Activated CD4-positive, CD25-positive, alpha-beta regulatory T cell treated with anti-CD3 and anti-CD28 coated beads, Interleukin-2, amount 50 U/mL, for 16 hours (primary cell): ENCODE results near the gene MTURN.

Source experiments
- DNase-seq: peaks from one replicate; pipeline ENCODE4 v3.0.0-alpha.2; 2020; ENCODE audit warnings: low read depth, low spot score

The MTURN gene

DNA sequence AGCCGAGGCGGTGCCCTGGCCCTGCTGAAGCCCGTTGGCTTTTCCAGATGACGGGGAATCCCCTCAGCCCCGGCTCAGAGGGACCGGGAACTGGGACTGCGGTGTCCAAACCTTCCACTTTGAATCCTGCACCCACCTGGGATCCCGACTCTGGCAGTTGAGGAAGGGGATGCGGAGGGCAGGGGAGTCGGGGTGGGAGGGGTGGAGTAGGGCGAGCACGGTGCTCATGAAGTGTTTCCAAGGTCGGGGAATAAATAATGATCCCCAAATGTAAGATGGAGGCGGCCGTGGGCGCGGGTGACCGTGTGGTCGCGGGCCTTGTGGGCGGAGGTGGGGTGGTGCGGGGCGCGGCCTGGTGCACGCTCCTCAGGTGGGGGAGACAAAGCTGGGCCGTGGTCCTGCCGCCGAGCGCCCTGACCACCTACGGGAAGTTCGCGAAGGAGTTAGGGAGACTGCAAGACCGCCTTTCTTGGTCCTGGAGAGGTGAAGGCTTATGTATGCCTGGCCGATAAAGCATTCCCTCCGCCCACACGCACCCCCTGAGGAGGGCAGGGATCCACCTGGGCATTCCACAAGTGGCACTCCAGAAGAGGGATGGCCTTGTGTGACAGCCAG, 1.4 kb downstream of the MTURN start:
- no peak for DNase-seq

DNA sequence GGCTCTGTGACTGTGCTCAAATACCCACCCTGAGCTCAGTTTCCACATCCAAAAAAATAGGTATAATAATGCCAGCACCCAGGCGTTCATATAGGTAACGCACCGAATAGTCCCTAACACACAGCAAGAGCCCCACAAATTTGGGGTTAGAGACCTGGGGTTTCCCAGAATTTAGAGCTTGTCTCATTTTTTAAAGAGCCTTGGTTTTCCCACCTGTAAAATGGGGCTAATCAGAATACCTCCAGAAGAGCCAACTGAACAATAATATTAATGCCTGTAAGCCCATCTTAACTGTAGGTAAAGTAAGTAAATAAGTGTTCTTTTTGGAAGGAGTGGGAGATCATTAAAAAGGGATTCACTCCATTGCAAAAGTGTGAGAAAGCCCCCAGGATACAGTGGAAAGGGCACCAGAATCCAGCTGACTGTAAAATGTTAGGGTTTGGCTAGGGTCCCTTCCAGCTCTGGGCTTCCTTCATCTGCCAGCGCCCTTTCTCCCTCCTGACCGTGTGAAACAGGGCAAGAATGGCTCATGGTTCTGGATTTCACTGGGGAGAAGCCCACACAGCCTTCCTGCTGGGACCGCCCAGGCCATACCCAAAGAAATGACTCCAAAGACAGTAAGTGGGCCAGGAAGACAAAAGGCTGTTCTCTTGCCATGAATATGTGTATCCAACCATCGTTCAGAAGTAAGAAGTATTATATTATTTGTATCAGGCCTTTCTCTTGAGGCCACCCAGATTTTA, 2.1 kb downstream of the MTURN start:
- DNase-seq, result no peak

DNA sequence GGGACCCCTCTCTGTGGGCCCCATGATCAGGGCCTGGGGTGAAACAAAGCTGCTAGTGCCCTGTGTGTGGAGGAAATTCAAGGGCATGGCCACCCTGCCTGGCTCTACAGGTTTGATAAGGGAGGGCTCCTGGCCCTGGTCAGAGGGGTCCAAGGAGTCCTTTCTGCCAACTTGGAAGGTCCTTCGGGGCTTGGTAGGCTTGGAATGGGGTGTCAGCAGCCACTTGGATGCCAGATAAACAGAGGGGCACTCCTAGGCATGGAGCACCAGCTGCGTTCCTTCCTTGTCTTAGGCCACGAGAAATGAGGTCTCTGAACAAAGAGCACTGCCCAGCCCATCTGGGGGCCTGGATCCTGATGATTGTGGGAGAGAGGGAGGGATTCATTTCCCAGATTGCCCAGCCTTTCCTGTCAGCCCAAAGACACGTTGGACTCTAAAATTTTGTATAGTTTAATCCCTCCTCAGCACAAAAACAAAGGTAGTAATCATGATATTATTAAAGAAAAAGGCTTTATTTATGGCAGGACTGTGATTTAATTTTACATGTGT, 5.1 kb downstream of the MTURN start:
- no peak for DNase-seq

DNA sequence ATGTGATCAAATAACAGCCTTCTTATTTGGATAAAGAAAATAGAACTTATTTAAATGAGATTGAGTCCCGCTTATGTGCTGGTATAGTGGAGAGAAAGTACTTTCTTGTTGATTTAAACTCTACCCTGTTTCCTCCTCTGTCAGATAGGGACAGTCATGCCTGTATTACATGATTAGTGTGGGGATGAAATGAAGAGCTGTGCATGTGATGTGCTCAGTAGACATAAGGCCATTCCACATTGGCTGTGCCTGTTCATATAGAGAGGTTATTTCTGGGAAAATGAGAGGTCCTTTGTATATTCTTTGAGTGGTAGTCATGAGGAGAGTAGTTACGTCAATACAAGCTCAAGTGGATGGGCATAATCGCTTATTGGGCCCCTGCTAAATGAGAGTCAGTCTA, 5.7 kb downstream of the MTURN start:
- DNase-seq, result no peak

DNA sequence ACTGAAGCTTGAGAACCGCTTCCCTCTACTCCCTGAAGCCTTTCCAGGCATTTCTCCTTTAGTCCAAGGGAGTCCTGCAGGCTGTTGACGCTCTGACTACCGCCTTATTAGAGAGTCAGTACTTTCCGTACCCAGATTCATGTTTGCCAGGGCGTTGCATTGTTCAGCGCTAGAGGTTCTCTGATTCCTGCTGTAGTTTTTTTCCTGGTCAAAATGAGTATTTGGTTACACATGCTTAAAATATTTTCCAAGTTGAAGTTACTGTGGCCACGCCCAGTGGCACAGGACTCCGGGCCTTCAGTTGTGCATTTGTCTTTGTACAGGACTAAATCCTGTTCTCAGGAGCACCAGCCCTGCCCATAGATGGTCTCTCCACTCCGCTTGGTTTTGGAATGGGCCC, 7.9 kb downstream of the MTURN start:
- DNase-seq, result no peak

DNA sequence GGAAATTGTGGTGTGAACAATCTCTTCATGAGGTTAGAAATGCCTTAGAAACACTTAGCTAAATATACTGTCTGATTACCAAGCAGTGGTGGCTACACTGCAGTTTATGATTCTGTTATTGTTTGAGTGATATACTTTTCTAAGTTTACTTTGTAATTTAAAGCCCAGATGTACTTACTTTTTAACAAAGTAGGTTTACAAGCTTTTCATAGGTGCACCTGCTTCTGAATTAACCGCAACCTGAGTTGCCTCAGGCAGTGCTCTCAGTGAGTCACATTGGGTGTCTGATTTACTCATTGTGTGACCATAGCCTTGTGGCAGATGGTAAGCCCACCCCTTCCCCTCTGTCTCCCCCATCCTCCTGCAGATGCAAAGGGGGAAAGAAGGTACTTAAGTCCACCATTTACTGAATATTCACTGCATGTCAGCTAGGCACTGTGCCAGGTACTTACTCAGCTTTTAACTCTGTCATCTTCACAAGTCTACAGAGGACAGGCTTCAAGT, 9.0 kb downstream of the MTURN start:
- no peak for DNase-seq

DNA sequence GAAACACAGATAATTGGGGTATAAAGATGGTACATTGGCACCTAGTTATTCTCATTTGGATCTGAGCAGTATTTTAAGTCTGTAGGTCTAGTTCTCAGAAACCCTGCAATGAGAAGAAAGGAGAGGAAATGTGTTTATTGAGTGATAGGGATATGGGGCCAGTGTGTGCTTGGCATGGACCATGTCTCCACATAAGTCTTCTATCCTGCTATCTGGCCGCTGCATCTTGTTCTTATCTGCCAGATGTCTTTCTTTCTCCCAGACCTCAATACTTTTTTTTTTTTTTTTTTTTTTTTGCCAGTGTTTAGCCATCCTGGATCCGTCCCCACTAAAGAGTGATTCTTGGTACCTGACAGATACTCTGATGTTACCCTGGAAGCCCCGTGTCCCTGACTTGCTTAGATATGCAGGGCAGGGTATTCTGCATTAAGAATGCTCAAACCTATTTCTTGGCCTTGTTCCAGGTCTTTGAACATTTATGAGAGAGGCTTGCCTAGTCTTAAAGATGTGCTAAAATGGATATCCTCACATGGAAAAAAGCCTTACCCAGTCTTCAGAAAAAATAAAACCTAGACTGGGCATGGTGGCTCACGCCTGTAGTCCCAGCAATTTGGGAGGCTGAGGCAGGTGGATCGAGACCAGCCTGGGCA, 10.0 kb downstream of the MTURN start:
- DNase-seq, result no peak

DNA sequence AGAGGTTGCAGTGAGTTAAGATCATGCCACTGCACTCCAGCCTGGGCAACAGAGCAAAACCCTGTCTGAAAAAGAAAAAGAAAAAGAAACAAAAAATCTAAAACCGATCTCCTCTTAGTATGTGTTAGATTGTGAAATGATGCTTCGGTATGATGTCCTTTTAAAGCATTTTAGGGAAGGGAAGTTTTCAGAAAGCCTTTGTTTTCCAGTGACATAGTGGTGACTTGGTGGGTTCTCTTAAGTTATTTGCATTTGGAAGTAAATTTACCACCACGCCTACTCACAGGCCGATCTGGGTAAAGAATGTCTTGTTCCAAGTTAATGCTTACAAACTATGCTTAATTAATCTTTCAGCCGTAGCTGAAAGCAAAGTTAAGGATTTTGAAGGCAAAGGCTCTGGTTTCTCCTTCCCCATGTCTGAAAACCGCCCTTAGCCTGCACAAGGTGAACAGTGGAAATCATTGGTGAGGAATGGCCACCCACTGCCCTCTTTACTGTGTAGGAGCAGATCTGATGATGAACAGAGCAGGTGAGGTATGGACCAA, 10.7 kb downstream of the MTURN start:
- no peak for DNase-seq

DNA sequence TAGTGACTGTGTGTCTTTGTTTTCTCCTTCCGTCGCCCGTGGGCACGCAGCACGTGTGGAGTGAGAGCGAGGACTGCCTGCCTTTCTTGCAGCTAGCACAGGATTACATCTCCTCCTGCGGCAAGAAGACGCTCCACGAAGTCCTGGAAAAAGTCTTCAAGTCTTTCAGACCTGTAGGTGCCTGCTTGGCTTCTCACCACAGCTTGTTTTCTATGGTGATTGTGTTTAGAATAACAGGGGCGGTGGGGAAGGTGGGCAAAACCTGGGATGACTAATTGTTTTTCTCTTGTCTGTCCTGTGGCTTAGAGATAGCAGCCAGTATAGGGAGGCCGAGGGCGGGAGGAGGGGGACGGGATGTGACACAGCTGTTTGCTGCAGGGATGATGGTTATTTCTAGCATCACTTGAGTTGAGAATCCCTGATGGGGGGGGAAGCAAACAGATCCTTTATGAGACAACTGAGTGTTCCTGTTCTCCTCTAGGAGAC, 11.4 kb downstream of the MTURN start:
- no peak for DNase-seq

DNA sequence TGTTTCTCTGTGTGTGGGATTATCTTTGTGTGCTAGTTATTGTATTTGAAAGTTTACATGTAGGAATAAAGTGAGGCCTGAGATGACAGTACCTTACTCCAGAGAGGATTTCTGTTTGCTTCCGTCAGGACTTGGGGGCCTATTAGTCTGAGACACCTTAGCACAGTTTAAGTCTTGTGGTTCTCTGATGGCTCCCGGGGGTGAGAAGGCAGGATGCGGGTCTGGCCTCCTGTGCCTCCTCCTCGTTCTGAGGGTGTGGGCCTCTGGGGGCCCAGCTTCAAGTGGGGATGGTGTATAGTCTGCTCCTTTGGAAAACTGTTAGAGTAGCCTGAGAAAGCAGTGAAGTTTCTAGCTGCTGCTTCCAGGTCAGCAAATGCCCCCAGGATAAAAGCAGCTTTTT, 12.4 kb downstream of the MTURN start:
- no peak for DNase-seq

DNA sequence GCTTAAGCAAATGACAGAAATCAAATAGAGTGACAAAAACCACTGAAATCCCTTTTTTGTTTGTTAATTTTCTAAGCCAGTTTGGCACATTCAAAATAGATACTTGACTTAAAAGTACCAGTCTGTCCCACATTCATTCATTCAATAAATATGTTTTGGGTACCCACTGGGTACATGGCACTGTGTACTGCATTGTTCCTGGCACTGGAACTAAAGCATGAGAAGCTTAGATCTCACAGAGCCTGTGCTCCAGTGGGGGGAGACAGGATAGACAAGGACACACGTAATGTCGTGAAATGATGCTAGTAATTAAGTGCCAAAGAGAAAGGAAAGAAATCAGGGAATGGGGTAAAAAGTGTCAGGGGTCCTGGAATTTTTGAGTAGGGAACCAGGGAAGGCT, 13.0 kb downstream of the MTURN start:
- no peak for DNase-seq

DNA sequence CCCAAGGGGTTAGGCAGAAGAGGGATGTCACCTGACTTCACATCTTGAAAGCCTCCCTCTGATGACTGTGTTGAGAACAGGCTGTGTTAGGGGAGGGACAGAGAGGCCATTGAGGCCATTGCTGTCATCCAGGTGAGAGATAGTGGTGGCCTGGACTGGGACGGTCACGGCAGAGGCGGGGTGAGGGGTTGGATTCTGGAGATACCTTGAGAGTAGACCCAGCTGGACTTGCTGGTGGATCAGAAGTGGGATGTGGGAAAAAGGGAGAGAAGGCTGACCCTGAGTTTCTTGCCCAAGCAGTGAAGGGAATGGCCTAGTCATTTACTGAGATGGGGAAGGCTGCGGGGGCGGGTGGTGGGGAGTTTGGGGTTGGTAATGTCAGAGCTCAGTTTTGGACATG, 13.6 kb downstream of the MTURN start:
- no peak for DNase-seq

DNA sequence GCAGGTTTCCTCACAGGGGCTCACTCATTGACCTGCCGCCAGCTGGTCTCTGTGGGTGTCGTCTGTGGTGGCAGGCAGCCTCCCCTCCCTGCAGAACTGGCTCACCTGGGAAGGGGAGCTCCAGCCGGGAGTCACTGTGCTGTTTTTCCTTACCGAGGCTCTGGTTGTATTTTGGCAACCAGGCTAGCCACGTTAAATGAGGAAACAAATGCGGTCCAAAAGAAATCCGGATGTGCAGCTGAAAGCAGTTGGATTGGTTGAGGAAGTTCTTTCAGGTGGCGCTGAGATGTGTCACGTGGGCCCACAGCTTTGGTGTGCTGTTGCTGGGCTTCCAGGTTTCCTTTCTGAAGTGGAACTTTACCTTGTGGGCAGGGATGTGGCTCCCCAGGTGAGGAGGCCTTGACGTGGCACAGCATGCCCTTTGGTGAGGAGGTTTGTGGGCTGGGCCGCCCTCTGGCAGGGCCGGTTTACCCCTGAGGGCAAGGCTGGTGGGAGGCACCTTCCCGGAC, 14.2 kb downstream of the MTURN start:
- DNase-seq, result no peak

DNA sequence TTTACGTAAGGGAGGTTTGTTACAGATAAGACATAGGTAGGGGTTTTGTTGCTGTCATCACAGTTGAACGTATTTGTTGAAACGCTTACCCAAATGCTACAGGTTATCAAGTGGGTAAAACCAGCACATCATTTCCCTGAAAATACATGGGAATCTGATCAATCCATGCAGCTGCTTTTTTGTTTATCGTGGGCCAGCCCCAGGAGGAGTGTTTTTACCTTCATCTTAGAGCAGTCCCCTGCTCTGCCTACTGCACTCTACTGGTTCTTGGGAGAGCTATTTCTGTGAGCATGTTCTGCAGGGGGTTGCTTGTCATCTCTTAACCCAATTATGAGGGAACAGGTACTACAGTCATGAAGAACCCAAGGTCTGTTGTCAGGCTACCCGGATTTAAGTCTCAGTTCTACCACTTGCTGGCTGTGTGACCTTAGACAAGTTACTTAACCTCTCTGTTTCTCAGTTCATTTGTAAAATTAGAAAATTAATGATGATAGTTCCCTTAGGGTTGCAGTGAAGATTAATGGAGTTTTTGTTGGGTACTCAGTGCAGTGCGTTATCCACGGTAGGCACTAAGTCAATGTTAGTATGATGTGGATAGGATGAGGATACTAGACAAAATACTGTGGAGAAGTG, 15.0 kb downstream of the MTURN start:
- DNase-seq, result no peak

DNA sequence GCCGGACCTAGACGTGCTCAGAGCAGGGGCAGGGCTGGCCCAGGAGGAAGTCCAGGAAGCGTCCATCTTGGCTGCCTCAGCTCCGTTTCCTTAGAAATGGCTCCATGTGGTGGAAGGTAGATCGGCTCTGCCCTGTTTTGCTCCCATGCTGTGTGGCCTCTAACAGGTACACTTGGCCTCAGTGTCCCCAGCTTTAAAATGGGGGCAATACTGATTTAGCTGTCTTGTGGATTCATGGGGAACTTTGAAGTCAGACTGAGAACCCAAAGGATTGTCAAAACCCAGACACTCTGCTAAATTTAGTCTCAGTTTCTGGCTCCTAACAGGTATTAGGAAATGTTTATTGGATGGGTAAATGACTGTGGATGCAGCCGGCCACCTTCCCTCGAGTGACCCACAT, 15.9 kb downstream of the MTURN start:
- DNase-seq, result no peak

DNA sequence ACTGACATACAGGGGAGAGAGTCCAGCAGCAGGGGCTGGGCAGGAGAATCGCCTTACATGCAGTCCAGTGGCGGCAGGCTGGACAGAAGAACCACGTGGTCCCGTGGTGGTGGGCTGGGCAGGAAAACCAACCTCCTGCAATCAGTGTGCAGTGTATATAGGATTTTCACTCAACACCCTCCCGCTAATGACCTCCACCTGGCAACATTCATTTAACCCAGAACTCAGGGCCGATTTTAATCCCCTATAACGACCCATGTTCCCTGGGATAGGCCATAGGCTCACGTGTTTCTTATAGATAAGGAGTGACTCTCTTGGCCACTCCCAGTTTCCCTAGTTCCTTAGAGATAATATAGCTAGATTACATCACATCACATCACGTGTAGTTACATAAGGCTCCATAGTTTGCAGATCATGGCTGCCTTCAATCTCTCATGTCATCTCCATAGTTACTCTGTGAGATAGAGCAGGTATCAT, 19.4 kb downstream of the MTURN start:
- no peak for DNase-seq

DNA sequence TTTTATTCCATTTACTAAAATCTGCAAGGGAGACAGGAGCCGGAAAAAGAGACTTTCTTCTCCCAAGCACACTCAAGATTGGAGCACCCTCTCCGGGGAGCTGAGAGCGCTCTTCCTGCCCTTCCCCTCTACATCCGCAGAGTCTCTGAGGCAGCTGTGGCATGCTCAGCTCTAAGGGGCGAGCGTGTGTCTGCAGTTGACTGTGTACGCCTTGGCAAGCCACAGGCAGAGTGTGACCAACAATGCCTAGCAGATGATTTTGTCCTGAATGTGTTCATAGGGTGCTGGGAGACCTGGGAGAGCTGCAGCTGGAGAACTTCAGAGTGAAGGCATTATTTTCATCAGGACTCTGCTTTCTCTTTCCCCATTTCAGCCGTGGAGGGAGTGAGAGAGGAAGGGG, 20.7 kb downstream of the MTURN start:
- DNase-seq, result no peak

DNA sequence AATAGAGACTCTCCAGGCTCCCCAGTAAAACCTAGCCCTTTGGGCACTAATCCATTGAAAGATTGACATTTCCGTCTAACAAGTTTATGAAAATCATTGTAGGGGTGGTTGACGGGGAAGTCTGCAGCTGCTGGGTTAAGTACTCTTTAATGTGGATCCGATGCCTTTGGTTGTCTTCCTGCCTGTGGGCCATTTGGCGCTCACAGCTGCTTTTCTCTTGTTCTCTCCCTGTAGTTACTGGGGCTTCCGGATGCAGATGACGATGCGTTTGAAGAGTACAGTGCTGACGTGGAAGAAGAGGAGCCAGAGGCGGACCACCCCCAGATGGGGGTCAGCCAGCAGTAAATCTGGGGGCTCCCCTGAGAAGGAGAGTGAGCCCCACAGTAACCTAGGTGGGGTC, 22.4 kb downstream of the MTURN start:
- no peak for DNase-seq

DNA sequence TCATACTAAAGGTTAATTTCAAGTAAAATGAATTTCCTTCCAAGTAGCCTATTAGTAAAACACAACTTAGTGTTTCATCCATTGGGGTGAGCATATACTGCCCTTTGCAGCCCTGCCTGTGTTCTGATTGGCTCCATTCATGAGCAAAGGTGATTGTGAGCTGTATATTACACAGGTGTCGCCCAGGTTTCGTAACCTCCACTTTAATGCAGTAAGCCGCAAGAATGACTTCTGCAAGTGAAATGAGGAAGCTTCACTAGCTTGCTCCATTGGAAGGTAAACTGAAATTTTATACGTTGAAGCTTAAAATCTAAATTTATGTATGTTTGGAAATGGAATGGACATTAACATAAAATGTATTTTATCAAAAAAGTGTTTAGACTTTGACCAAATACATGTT, 24.4 kb downstream of the MTURN start:
- DNase-seq, result no peak

DNA sequence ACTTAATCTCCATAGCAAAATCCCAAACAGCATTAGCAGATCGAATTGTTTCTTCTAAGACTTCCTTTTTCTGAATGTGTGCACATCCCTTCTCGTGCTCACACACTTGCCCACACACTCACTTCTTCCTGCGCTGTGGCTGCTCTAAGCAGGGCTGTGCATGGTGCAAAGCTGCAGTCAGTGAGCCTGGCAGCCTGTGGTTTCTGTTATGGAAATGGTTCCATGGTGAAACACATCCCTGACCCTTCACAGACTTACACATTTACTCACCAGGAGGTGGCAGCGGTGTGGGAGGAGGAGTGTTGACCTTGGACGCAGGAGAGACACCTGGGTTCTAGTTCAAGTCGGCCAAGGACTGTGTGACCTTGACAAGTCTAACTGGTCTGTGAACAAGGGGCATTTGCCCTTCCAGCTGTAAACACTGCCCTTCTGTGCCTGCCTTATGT, 24.9 kb downstream of the MTURN start:
- DNase-seq, result no peak

DNA sequence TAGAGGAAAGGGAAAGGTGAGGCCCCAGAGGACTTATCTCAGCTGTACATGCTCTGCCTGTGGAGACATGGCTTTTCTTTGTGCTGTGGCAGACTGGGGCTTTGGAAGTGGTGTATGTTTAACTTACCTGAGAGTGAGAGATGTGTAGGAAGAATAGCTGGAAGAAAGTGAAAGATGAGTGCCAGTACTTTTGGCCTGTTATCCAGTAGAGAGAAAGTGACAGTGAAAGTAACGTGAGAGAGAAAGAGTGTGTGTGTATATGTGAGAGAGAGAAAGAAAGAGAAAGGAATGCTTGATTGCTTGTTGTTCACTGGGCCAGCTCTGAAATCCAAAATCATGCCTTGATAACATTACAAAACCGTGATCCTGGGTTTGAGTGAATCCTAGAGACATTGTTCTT, 25.5 kb downstream of the MTURN start:
- no peak for DNase-seq
